Fibroblast of lung (primary cell): ENCODE data around the gene C3. TPM values are rescaled to one million over a fixed set of nuclear protein-coding genes. Genes with fewer than 3 reads are reported as not detected.
A peak's percentile ranks its signal among the peaks of the same experiment; 100 is the strongest.

Experiments
- DNase-seq, 2 donors: peaks; one replicate each; pipeline versions ENCODE4 v3.0.0 to v3.0.0-alpha.2; 2010; ENCODE audit warnings: low read depth in 2 of 2
- H2AFZ ChIP-seq: 2 replicates; pipeline ENCODE4 v1.5.1; 2012; ENCODE audit warnings: low read length, control low read depth, inconsistent platforms
- H3K27ac ChIP-seq: 2 replicates; pipeline ENCODE4 v1.5.1; 2011; ENCODE audit warnings: low read length, control low read depth; ENCODE audit not compliant: insufficient read depth
- H3K27me3 ChIP-seq: 2 replicates; pipeline ENCODE4 v1.5.1; 2011; ENCODE audit warnings: mild to moderate bottlenecking, low read length; ENCODE audit not compliant: control insufficient read depth, insufficient read depth
- H3K36me3 ChIP-seq: 2 replicates; pipeline ENCODE4 v1.5.1; 2011; ENCODE audit warnings: low read length; ENCODE audit not compliant: control insufficient read depth, insufficient read depth
- H3K4me1 ChIP-seq: 2 replicates; pipeline ENCODE4 v1.5.1; 2011; ENCODE audit warnings: low read length; ENCODE audit not compliant: control insufficient read depth, insufficient read depth; ENCODE audit errors: extremely low read depth
- H3K4me2 ChIP-seq: 2 replicates; pipeline ENCODE4 v1.5.1; 2011; ENCODE audit warnings: low read length, control low read depth; ENCODE audit not compliant: insufficient read depth; ENCODE audit errors: extremely low read depth
- H3K4me3 ChIP-seq, 4 experiments: fragments of 200-600 bp in 1 of 4; sonication (generic) in 1 of 4; replicated peaks in 1 of 4; 2 replicates each; pipeline ENCODE4 v1.5.1; 2011 to 2016; ENCODE audit warnings: low read length in 4 of 4, low read depth in 3 of 4, mild to moderate bottlenecking in 3 of 4, control low read depth in 2 of 4, inconsistent platforms in 1 of 4, mixed read lengths in 1 of 4; ENCODE audit not compliant: insufficient read depth in 1 of 4; ENCODE audit errors: control extremely low read depth in 1 of 4
- H3K79me2 ChIP-seq: 2 replicates; pipeline ENCODE4 v1.5.1; 2012; ENCODE audit warnings: mild to moderate bottlenecking, low read length, inconsistent platforms; ENCODE audit not compliant: control insufficient read depth, insufficient read depth
- H3K9ac ChIP-seq: 2 replicates; pipeline ENCODE4 v1.5.1; 2011; ENCODE audit warnings: mild to moderate bottlenecking, low read length, control low read depth; ENCODE audit not compliant: insufficient read depth
- H3K9me3 ChIP-seq: 2 replicates; pipeline ENCODE4 v1.5.1; 2012; ENCODE audit warnings: low read depth, low read length; ENCODE audit not compliant: control insufficient read depth, insufficient read depth
- H4K20me1 ChIP-seq: 2 replicates; pipeline ENCODE4 v1.5.1; 2011; ENCODE audit warnings: low read length; ENCODE audit not compliant: control insufficient read depth, insufficient read depth; ENCODE audit errors: extremely low read depth
- EZH2 ChIP-seq: IDR thresholded peaks from 2 replicates; pipeline ENCODE4 v1.5.1; 2012; ENCODE audit warnings: low read length, control low read depth, mild to moderate bottlenecking; ENCODE audit errors: missing control alignments
- polyA plus RNA-seq, 2 donors: library from polyadenylated mRNA; depleted of rRNA in 1 of 2; stranded (reverse) in 1 of 2; unstranded in 1 of 2; fragments of >200 nt; gene quantifications; 2 replicates each; pipeline ENCODE4 v1.2.1, GENCODE V29; 2011 to 2012; ENCODE audit warnings: missing spikeins in 1 of 2
- total RNA-seq: library from RNA; depleted of rRNA; stranded (reverse); fragments of >200 nt; gene quantifications from 2 replicates; pipeline ENCODE4 v1.2.1, GENCODE V29; 2014
- TF ChIP-seq, protein P1 (sequence below), 2 donors: IDR thresholded peaks in 1 of 2; conservative IDR thresholded peaks in 1 of 2; 1 replicate in 1 of 2; 2 replicates in 1 of 2; pipeline ENCODE4 v1.5.1; 2011 to 2012; ENCODE audit warnings: low read length in 2 of 2, control low read depth in 1 of 2, inconsistent platforms in 1 of 2, low read depth in 1 of 2, mild to moderate bottlenecking in 1 of 2

C3 gene
- total and polyA plus RNA-seq, 2 donors (not counting 1 experiment from before 2014, with no cell fraction given) = 1.2 to 2.5 TPM

GRCh38 chr19:6632002-6632621, 88.3 kb downstream of the C3 start:
- H4K20me1 ChIP-seq = no peaks in the 10 kb centered on the region
- no peak overlapping the region for H3K4me3 ChIP-seq
- H3K4me2 ChIP-seq = no peak overlapping the region
- H3K4me1 ChIP-seq = no peaks in the 10 kb centered on the region
- no peaks in the 10 kb centered on the region for H3K36me3 ChIP-seq
- no peaks in the 10 kb centered on the region for H3K9me3 ChIP-seq
- no peaks in the 10 kb centered on the region for H3K27me3 ChIP-seq
- DNase-seq = peak; percentile 59 to 78
- H3K27ac ChIP-seq = no peak overlapping the region
- H2AFZ ChIP-seq = no peak overlapping the region
- TF ChIP-seq, protein P1, sequence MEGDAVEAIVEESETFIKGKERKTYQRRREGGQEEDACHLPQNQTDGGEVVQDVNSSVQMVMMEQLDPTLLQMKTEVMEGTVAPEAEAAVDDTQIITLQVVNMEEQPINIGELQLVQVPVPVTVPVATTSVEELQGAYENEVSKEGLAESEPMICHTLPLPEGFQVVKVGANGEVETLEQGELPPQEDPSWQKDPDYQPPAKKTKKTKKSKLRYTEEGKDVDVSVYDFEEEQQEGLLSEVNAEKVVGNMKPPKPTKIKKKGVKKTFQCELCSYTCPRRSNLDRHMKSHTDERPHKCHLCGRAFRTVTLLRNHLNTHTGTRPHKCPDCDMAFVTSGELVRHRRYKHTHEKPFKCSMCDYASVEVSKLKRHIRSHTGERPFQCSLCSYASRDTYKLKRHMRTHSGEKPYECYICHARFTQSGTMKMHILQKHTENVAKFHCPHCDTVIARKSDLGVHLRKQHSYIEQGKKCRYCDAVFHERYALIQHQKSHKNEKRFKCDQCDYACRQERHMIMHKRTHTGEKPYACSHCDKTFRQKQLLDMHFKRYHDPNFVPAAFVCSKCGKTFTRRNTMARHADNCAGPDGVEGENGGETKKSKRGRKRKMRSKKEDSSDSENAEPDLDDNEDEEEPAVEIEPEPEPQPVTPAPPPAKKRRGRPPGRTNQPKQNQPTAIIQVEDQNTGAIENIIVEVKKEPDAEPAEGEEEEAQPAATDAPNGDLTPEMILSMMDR (conservative IDR thresholded peaks at IDR 0.05 in 1 of 2, IDR thresholded peaks at IDR 0.05 in 1 of 2; ENCODE audit: low read depth in 1 of 2, low read length in 2 of 2) = peak; percentile 89
- no peak for TF ChIP-seq EZH2
- no peak overlapping the region for H3K9ac ChIP-seq
- H3K79me2 ChIP-seq = no peaks in the 10 kb centered on the region

Other genes starting within 250 kb of the C3 start
- not detected in 2 replicates for gene DENND1C, start 238.9 kb downstream of the C3 start, total RNA-seq
- not detected in 2 replicates for gene DENND1C, start 238.9 kb downstream of the C3 start, polyA plus RNA-seq
- gene TUBB4A, start 218.3 kb downstream of the C3 start, total RNA-seq = not detected in 2 replicates
- gene TUBB4A, start 218.3 kb downstream of the C3 start, polyA plus RNA-seq = not detected in 2 replicates
- gene TNFSF9, start 189.6 kb downstream of the C3 start, total RNA-seq = 0.26 and 0.66 TPM in 2 replicates
- gene TNFSF9, start 189.6 kb downstream of the C3 start, polyA plus RNA-seq = 0.22 and 0.40 TPM in 2 replicates
- gene CD70, start 129.5 kb downstream of the C3 start, total RNA-seq = not detected in 2 replicates
- not detected in 2 replicates for gene CD70, start 129.5 kb downstream of the C3 start, polyA plus RNA-seq
- gene TNFSF14, start 50.5 kb downstream of the C3 start, total RNA-seq = under 0.01 TPM in 1 of 2 replicates, not detected in the other
- gene TNFSF14, start 50.5 kb downstream of the C3 start, polyA plus RNA-seq = not detected in 2 replicates
- 33.9 and 57.0 TPM in 2 replicates for gene GPR108, start 16.9 kb upstream of the C3 start, total RNA-seq
- gene GPR108, start 16.9 kb upstream of the C3 start, polyA plus RNA-seq = 28.4 and 37.2 TPM in 2 replicates
- gene TRIP10, start 19.0 kb upstream of the C3 start, total RNA-seq = 35.3 and 37.5 TPM in 2 replicates
- 32.3 and 33.5 TPM in 2 replicates for gene TRIP10, start 19.0 kb upstream of the C3 start, polyA plus RNA-seq
- gene SH2D3A, start 46.8 kb upstream of the C3 start, total RNA-seq = not detected in 2 replicates
- not detected in 2 replicates for gene SH2D3A, start 46.8 kb upstream of the C3 start, polyA plus RNA-seq
- not detected in 2 replicates for gene VAV1, start 52.1 kb upstream of the C3 start, total RNA-seq
- gene VAV1, start 52.1 kb upstream of the C3 start, polyA plus RNA-seq = 0.02 TPM in 1 of 2 replicates, not detected in the other
- under 0.01 TPM in 1 of 2 replicates, not detected in the other for gene ADGRE1, start 166.9 kb upstream of the C3 start, total RNA-seq
- gene ADGRE1, start 166.9 kb upstream of the C3 start, polyA plus RNA-seq = not detected in 2 replicates